Endothelial cell of umbilical vein (primary cell): Measurements from ENCODE around the gene DDX23.

ENCODE experiments used
- CTCF ChIP-seq, 2 donors: IDR thresholded peaks; 1 replicate in 1 of 2; 2 replicates in 1 of 2; pipeline ENCODE4 v1.5.1; 2011; ENCODE audit warnings: low read length in 2 of 2, mild to moderate bottlenecking in 2 of 2, moderate library complexity in 2 of 2, control low read depth in 1 of 2, inconsistent platforms in 1 of 2, low read depth in 1 of 2; ENCODE audit not compliant: insufficient read depth in 1 of 2; ENCODE audit errors: extremely low read depth in 1 of 2
- MYC ChIP-seq: IDR thresholded peaks from one replicate; pipeline ENCODE4 v1.6.1; 2011; ENCODE audit warnings: mild to moderate bottlenecking, low read depth, low read length
- POLR2A ChIP-seq: IDR thresholded peaks from 2 replicates; pipeline ENCODE4 v1.6.1; 2012; ENCODE audit warnings: low read depth, mild to moderate bottlenecking, control low read depth, low read length
- POLR2AphosphoS5 ChIP-seq: IDR thresholded peaks from 2 replicates; pipeline ENCODE4 v1.6.1; 2012; ENCODE audit warnings: low read depth, mild to moderate bottlenecking, control low read depth, low read length, moderate library complexity; ENCODE audit not compliant: insufficient read depth

- TF ChIP-seq MYC (no peak), CTCF (IDR thresholded peaks at IDR 0.05; ENCODE audit: extremely low read depth in 1 of 2, insufficient read depth in 1 of 2, low read depth in 1 of 2, low read length in 2 of 2) (no peak), POLR2AphosphoS5 (no peak), POLR2A (no peak)
These were observed 40.4 kb downstream of the DDX23 start for GRCh38 chr12:48811437-48812090.
